HG02884 (cell line): ENCODE measurements around the gene LGSN.
"Not testable (repeated sequence)": the region's sequence is repeated elsewhere in the genome, so short reads cannot be mapped to it uniquely, and the experiment has no call there.

Source experiments
- ATAC-seq: cut with Tn5 transposase; IDR thresholded peaks from one replicate; pipeline ENCODE4 v1.9.1; 2021; ENCODE audit warnings: mild to moderate bottlenecking, moderate library complexity; ENCODE audit not compliant: unreplicated experiment

The LGSN gene

DNA sequence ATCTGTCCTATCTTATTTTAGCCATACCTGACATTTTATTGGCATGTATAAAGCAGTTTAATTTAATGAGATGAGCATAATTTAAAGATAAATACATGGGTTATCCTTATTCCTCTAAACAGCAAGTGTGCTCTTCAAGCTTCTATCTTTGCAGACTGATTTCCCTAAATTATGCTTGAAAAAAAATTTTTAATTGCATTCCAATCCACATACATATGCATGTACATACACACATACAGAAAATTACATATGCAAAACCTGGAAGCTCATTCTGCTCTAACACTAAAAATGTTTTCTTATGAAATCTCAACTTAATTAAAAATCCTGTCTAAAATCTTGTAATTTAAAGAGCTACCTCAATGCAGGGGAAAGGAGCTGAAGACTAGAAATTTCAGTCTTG lies 73.2 kb downstream of the LGSN start:
- no peak for ATAC-seq

DNA sequence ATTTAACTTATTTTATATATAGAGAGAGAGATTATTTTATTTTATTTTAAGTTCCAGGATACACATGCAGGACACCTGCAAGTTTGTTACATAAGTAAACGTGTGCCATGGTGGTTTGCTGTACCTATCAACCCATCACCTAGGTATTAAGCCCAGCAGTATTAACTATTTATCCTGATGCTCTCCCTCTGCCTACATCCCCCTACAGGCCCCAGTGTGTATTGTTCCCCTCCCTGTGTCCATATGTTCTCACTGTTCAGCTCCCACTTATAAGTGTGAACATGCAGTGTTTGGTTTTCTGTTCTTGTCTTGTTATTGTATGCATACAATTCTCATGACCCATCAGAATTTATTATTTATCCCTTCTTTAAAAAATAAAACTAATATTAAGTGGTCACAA lies 73.9 kb downstream of the LGSN start:
- ATAC-seq, result peak; percentile 48

DNA sequence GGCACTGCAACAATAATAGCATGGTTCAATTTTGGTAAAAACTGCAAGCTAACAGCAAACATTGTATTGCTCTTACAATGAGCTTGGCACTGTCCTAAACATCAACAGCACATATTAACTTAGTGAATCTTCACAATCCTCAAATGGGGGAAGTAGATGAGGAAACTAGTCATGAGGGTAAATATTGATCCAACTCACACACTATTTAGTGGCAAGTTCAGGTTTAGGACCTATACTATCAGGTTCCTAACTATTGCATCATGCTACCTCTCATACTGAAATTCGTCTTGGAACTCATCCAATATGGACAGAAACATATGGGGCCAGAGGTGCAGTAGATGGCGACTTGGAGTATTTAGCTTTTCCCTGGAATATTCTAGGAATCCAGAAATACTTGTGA lies 74.4 kb downstream of the LGSN start:
- ATAC-seq, result peak; percentile 5

DNA sequence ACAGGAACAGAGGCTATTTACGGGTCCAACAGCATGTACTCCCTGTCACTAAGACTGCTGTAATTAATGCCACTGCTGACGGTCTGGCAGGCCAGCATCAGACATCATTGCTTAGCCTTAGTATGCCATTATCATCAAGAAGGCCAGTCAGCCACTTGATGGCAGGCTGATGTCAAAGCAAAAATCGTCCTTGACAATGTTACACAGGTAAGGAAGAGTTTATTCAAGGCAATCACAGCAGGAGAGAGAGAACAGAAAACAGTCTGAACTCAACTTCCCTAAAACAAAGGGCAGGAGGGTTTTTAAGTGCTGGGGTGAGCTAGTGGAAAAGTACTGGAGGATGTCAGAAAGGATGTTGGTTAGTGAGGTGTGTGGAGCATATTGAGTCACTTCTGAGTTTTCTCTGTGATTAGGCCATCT lies 83.4 kb downstream of the LGSN start:
- ATAC-seq, result no peak

DNA sequence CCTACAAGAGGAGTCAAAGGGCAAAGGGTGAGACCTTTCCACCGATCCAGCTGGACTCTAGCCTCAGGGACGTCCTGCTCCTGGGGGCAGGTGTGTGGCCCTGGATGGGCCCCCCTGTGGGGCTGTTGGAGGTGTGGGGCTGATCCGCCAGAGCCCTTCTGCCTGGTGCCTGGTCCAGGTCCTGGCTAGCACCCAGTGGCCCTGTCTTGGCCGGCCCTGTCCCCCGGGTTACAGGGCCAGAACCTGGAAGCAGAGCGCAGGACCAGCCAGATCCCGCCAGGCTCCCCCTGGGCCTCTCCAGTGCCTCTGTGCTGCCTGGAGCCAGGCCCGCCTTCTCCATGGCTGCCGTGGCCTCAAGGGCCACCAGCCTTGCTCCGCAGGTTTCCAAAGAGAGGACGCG lies 89.3 kb downstream of the LGSN start:
- ATAC-seq, result not testable (repeated sequence)

DNA sequence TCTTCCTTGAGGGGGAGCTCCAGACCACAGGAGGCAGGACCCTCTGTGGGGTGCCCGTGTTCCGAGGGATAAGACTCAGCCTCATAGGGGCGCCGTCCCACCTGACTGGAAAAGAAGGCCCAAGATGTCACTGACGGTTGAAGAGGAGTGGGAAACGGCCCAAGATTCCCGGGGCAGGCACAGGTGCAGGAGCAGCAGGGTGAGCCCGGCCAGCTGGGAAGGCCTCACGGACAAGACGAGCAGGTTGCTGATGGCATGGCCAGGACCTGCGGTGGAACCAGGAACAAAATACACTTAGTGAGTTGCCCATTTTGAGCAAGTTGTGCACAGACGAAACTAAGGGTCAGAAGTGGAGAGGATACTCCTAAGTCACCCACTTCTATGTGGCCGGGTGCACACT lies 89.8 kb downstream of the LGSN start:
- not testable (repeated sequence) for ATAC-seq

DNA sequence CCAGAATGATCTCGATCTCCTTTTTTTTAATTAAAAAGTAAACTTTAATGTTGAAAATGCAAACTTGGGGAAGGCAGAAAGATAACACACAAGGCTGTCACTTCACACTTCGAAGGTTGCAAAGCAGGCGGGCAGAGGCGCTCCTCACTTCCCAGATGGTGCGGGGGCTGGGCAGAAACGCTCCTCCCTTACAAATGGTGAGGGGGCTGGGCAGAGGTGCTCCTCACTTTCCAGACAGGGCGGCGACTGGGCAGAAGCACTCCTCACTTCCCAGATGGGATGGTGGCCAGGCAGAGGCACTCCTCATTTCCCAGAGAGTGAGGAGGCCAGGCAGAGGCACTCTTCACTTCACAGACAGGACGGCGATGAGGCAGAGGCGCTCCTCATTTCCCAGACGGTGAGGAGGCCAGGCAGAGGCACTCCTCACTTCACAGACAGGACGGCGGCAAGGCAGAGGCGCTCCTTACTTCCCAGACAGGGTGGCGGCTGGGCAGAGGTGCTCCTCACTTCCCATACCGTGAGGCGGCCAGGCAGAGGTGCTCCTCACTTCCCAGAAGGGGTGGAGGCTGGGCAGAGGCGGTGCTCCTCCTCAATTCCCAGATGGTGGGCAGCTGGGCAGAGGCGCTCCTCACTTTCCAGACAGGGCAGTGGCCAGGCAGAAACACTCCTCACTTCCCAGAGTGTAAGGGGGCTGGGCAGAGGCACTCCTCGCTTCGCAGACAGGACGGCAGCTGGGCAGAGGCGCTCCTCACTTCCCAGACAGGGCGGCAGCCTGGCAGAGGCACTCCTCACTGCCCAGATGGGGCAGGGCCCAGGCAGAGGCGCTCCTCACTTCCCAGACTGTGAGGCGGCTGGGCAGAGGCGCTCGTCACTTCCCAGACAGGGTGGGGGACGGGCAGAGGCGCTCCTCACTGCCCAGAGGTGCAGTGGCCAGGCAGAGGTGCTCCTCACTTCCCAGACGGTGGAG lies 91.6 kb downstream of the LGSN start:
- not testable (repeated sequence) for ATAC-seq

DNA sequence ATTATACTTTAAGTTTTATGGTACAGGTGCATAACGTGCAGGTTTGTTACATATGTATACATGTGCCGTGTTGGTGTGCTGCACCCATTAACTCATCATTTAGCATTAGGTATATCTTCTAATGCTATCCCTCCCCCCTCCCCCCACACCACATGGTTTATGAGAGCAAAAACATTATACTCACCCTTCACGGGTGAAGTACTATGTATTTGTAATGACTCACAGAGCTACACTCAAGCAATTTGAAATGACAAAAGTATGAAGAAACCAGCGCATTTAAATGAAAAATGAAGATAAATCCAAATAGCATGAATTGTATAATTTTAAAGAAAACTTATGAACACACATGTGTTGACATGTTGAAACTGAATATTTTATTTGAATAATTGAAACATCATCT lies 93.8 kb downstream of the LGSN start:
- not testable (repeated sequence) for ATAC-seq
